22Rv1 (cell line): Measurements from ENCODE around the gene MEIS1.

Source experiments
- ZFX ChIP-seq: fragments of 450-650 bp; IDR thresholded peaks from 2 replicates; pipeline ENCODE4 v1.6.1; 2017; ENCODE audit warnings: antibody characterized with exemption, borderline replicate concordance
- TF ChIP-seq, protein P1 (sequence below): fragments of 450-650 bp; IDR thresholded peaks from 2 replicates; pipeline ENCODE4 v1.5.1; 2017; ENCODE audit warnings: mild to moderate bottlenecking

DNA sequence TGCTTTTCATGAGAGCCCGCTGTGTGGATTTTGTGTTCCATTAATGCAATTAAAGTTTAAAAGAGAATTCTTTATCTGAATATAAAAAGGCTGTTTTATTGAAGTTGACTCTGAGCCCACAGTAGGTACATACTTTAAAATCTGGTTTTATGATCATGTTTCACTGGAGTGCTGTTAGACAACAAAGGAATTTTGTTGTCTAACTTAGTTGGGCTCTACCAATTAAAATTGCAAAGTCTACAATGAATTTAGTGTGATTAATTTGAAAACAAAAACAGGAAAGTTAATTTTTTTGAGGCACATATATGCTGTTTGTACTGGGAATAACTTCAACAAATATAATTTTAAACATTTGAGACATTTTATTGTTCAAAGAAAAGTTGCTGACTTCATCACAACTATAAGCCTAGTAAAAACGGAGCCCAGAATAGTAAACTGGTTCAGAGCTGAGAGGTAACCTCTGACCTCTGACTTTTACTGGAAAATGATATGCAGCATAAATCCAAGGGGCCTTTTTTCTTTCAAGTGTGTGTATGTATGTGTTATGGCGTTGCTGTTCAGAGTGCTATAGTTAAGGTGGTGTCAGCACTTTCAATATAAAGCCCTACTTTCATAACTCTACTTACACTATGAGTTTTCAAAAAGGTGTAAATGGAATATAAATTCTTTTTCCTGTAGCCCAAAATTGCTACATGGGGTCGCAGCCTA is 30.2 kb downstream of the MEIS1 start:
- TF ChIP-seq, protein P1, sequence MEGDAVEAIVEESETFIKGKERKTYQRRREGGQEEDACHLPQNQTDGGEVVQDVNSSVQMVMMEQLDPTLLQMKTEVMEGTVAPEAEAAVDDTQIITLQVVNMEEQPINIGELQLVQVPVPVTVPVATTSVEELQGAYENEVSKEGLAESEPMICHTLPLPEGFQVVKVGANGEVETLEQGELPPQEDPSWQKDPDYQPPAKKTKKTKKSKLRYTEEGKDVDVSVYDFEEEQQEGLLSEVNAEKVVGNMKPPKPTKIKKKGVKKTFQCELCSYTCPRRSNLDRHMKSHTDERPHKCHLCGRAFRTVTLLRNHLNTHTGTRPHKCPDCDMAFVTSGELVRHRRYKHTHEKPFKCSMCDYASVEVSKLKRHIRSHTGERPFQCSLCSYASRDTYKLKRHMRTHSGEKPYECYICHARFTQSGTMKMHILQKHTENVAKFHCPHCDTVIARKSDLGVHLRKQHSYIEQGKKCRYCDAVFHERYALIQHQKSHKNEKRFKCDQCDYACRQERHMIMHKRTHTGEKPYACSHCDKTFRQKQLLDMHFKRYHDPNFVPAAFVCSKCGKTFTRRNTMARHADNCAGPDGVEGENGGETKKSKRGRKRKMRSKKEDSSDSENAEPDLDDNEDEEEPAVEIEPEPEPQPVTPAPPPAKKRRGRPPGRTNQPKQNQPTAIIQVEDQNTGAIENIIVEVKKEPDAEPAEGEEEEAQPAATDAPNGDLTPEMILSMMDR, result no peak
- TF ChIP-seq ZFX, result no peak
